NCI-H187 treated with DMSO at 0.1 percent for 48 hours (cell line): ENCODE results near the gene FAAP20.

Experiments
- DNase-seq: peaks from one replicate; lab custom pipeline; 2025; lab: John Stamatoyannopoulos, UW

Gene FAAP20

DNA sequence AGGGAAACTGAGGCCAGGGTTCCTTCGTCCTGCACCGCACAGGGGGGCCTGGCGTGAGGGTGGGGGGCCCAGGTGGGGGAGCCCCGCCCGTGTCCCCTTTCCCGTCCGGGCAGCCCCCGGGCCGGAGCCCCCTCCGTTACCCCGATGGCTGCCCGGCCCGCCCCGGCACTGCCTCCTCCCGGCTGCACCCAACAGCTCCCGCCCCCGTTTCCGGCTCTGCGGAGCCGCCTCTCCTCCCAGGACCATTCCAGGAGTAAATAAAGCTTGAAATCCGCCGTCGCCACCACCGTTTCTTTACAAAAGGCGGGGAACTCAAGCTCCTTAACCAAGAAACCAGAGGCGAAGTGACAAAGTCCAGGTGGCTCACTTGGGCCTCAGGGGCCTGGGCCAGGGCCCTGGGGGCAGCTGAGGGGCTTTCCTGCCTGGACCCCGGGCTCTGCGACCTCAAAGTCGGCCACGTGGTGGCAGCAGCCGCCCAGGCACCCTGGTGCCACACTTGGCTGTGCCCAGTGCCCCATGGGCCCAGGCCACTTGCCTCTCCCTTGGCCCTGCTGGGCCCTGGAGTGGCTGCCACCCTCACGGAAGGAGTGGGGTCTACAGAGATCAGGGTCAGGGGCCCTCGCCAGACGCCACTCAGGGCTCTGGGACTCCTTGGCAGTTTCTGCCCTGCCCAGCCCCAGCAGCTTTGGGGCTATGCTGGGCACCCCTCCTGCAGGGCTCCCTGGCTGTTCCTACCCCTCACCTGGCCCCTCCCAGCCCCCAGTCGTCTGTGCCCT is 514 bp upstream of the FAAP20 start:
- peak; percentile 34 for DNase-seq

DNA sequence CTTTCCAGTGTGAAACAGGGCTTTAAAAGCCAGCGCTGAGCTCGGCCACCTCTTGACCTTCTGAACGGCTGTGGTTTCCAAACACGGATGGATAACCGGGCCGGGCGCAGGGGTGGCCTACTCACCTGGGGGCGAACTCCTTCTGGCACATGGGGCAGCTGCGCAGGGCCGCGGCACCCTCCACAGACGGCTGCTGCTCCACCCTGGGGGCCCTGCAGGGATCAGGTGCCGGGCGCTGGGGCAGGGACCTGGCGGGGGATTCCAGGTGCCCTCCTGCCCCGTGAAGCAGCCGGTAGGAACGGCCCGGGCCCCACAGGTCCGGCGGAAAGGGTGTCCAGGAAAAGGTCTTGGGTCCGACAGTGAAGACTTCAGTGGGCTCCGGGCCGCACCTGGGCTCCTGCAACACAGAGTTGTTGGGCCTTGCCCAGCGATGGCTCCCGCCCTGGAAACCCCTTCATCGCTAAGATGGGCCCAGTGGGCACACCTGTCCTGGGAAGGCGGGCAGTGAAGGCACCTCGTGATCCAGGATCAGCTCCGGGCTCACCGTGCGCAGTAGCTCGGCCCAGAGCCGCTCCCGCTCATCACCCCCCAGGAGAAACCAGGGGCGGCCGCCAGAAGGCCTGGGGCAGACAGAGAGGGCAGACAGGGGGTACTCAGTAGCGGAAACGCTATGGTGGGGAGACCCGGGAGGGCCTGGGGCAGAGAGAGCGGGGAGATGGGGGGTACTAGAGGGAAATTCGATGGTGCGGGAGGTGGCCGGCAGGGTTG is 874 bp downstream of the FAAP20 start:
- DNase-seq: no peak

GRCh38 chr1:2192031-2192995 is 2.3 kb downstream of the FAAP20 start:
- no peak for DNase-seq

DNA sequence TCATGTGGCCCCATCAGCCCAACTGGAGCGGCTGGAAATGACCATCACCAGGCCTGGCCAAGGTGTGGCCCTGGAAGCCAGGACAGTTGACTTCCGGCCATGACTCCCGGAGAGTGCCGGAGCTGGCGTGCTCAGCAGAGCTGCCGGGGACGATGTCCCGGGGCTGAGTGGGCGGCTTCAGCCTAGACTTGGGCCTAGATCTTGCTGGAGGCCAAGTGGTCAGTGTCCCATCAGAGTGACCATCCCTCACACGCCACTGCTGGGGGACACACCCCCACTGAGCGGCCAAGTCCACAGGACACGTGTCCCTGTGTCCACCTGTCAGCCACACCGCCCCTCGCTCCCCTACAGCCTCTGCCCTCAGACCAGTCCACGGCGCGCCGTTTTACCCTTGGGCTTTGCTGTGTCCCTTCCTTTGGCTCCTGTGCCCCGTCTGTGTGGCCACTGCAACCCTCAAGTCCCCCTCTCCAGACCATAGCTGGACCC is 4.0 kb downstream of the FAAP20 start:
- no peak for DNase-seq

- DNase-seq: peak; percentile 76
These were observed 4.8 kb downstream of the FAAP20 start for GRCh38 chr1:2189459-2190425.

- DNase-seq: no peak
These were observed 6.2 kb downstream of the FAAP20 start for GRCh38 chr1:2188336-2188735.

- DNase-seq: no peak
These were observed 7.0 kb downstream of the FAAP20 start for GRCh38 chr1:2187619-2188018.

- no peak for DNase-seq
These were observed 7.7 kb downstream of the FAAP20 start for GRCh38 chr1:2186901-2187300.

DNA sequence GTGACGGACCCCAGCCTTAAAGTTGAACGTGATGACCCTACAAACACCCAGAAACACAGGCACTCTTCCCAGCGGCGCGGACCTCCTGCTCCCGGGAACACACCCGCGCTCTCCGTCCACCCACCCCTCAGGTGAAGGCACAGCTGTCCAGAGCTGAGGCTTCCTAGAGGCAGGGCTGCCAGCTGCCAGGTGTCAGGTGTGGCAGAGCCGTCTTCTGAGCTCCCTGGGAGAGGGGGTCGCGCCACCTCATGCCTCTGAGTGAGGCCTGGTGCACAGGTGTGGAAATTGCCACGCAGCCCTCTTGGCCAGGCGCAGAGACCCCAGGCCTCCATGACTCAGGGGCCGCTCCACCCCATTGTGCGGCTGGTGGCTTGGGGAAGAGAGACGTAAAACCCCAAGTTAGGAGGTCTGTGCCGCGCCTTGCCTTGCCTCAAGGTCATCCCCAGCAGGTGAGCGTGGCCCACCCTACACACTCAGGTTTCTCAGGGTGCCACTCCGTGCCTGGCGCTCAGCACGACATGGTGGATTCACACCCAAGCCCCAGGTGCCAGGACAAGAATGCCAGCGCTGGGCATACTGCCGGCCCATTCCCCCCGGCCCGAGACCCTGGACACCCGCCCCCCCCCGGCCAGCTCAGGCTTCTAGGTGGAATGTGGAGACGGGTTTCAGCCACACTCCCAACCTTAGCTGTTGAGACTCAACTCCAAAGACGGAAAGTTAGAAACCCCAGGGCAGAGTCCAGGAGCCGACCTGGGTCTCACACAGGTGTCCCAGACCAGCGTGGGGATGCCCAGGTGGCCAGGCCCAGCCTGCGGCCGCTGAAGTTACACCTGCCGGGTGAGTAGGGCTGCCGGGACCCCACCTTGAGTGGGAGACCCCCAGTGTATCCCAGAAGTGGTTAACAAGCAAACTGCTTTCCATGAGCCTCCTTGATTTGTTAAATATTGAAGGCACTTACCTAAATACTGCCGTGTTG is 8.4 kb downstream of the FAAP20 start:
- no peak for DNase-seq

DNA sequence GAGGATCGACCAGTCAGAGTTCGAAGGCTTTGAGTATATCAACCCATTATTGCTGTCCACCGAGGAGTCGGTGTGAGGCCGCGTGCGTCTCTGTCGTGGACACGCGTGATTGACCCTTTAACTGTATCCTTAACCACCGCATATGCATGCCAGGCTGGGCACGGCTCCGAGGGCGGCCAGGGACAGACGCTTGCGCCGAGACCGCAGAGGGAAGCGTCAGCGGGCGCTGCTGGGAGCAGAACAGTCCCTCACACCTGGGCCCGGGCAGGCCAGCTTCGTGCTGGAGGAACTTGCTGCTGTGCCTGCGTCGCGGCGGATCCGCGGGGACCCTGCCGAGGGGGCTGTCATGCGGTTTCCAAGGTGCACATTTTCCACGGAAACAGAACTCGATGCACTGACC is 9.6 kb downstream of the FAAP20 start:
- no peak for DNase-seq

DNA sequence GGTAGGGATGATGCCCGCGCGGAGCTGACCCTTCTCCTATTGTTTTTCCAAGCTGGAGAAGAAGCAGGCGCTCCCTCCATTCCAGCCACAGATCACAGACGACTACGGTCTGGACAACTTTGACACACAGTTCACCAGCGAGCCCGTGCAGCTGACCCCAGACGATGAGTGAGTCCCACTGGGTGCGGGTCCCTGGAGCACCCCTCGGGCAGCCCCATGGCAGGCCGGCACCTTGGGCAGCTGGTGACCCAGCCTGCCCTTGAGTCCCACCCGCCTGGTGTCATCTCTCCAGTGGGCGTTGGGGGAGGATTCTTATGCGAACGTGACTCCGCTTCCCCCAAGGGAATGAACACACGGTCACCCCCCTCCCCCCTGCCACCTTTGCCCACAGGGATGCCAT is 10.0 kb downstream of the FAAP20 start:
- DNase-seq: no peak

GRCh38 chr1:2183937-2184334 is 10.6 kb downstream of the FAAP20 start:
- DNase-seq: no peak

DNA sequence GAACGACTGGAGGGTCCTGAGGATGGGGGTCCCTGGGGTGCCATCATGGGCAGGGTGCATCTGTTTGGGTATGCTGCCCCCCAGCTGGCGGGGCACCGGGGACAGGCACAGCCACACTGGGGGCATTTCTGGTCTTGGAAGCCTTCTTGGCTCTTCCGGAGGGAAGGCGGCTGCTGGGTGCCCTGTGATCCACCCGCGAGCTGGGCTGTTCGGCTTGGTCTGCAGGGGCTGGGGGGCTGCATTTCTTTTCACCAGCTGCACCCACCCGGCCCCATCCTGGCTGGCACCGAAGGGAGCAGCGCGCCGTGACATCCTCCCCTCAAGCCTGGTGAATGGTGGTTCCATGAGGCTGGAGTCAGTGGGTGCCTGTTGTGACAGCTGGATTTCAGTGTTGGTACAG is 12.2 kb downstream of the FAAP20 start:
- DNase-seq: no peak

DNA sequence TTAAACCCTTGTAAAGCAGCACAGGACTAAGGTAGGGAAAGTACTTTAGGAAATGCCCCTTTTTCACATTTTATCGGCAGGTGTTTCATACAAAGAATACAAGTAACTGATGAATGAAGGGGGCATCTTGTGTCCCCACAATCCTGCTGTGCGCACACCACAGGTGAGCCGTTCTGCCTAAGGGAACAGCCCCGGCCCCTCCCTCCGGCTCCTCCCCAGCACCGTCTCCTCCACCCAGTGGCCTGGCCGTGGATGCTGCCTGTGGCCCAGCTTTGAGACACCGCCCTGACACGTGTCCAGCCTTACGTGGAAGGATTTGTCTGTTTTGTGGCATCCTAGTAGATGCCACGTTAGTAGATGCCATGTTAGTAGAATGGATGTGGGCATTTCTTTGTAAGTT is 12.8 kb downstream of the FAAP20 start:
- DNase-seq: no peak

- no peak for DNase-seq
These were observed 13.3 kb downstream of the FAAP20 start for GRCh38 chr1:2181271-2181670.

- no peak for DNase-seq
These were observed 14.0 kb downstream of the FAAP20 start for GRCh38 chr1:2180297-2181245.

- peak; percentile 53 for DNase-seq
These were observed 15.1 kb downstream of the FAAP20 start for GRCh38 chr1:2179283-2180013.

- no peak for DNase-seq
These were observed 15.7 kb downstream of the FAAP20 start for GRCh38 chr1:2178875-2179274.
